ENCODE data around the gene EIF3K.
A peak's percentile ranks its signal among the peaks of the same experiment; 100 is the strongest.
"Not testable (repeated sequence)": the region's sequence is repeated elsewhere in the genome, so short reads cannot be mapped to it uniquely, and the experiment has no call there.

The EIF3K gene

DNA sequence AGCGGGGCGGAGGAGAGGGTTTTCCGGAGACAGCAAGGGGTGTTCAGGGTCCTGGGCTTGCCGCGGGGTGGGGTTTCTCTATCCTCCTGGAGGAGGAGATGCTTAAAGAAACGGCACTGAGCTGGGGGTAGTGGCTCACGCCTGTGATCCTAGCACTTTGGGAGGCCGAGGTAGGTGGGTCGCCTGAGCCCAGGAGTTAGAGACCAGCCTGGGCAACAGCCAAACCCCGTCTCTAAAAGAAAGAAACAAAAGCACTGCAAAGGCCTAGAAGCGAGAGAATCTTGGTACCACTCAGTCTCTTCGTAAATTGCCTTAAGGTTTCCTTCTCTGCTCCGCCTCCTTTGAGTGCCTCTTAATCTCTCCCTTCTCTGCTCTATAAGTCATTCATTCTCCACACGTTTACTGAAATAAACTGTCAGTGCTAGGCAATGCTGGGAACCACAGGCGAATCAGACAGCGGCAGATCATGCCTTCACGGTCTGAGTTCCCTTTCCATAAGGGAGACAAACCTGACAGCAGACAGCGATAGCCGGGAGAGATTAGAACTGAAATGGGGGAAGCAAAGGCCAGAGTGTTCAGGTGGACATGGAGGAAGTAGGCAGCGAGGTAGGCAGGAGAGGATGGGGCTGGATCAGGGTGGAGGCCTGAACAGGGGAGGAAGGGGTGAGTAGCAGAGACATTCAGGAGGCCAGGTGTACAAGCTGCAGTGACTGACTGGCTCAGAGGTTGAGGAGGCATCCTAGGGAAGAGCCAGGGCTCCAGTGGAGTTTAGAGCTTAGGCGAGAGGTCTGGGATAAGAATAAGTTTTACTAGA is 580 bp downstream of the EIF3K start:
- no peak for DNase-seq (ENCODE audit: low read depth)

- DNase-seq (ENCODE audit: low read depth) = no peak
Measured at GRCh38 chr19:38624822-38625221, 5.8 kb downstream of the EIF3K start.

DNA sequence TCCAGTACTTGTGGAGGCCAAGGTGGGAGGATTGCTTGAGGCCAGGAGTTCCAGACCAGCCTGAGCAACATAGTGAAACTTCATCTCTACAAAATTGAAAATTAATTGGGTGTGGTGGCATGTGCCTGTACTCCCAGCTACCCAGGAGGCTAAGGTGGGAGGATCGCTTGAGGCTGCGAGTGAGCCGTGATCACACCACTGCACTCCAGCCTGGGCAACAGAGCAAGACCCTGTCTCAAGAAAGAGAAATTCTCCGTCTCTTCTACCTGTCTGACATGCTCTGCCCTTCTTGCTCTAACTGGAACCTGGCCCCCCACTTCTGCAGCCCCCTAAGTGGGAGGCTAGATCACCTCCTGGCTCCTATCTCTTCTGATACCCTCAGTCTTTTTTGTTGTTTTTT is 7.4 kb downstream of the EIF3K start:
- no peak for DNase-seq (ENCODE audit: low read depth)

GRCh38 chr19:38629568-38629967 is 10.6 kb downstream of the EIF3K start:
- DNase-seq (ENCODE audit: low read depth) = no peak

DNA sequence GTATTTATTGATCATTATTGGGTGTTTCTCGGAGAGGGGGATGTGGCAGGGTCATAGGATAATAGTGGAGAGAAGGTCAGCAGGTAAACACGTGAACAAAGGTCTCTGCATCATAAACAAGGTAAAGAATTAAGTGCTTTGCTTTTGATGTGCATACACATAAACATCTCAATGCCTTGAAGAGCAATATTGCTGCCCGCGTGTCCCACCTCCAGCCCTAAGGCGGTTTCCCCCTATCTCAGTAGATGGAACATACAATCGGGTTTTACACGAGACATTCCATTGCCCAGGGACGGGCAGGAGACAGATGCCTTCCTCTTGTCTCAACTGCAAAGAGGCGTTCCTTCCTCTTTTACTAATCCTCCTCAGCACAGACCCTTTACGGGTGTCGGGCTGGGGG is 12.3 kb downstream of the EIF3K start:
- not testable (repeated sequence) for DNase-seq (ENCODE audit: low read depth)

- not testable (repeated sequence) for DNase-seq (ENCODE audit: low read depth)
Measured at GRCh38 chr19:38631811-38632475, 13.0 kb downstream of the EIF3K start.

DNA sequence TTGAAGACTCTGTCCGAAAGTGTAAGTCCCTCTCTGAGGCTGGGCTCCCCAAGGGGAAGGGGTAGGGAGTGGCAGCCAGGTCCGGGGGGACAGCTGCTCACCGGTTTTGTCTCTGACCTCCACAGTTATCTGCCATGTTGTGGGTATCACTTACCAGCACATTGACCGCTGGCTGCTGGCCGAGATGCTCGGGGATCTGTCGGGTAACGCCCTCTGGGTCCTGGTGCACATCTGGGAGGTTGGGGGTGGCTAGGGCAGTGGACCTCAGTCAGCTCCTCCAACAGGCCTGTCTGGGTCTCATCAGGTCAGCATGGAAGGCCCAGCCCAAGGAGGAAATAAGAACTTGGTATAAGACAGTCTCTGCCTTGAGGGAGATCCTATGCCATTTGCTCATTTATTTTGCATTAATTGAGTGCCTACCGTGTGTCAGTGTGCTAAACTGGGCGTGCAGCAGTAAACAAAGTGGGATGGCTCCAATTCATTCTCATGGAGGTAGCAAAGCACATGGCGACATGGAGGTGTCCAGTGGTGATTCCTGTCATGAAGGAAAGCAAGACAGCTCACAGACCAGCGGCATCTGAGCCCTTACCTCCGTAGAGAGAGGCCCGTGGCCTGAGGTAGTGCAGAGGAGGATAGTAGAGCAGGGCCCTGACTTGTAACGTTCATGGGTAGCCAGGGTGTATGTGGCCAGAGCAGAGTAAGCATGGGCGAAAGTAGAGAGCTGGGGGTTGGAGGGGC is 13.7 kb downstream of the EIF3K start:
- no peak for DNase-seq (ENCODE audit: low read depth)

- DNase-seq (ENCODE audit: low read depth) = no peak
Measured at GRCh38 chr19:38634757-38635482, 15.9 kb downstream of the EIF3K start.

- no peak for DNase-seq (ENCODE audit: low read depth)
Measured at GRCh38 chr19:38635483-38636399, 16.8 kb downstream of the EIF3K start.

DNA sequence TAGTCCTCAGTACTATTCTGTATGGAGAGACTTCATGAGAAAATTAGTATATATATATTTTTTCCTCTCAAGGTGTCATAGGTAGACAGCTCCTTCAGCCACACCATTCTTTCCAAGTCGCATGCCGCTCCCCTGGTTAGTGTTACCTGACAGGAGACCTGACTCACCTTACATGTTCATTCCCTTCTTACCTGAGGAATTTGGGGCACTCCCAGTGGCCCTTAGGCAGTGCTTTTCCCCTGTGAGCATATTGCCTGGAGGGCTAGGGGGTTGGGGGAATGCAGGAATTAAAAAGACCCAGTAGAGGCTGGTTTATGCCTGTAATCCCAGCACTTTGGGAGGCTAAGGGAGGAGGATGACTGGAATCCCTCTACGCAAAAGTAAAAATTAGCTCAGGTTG is 19.5 kb downstream of the EIF3K start:
- no peak for DNase-seq (ENCODE audit: low read depth)

GRCh38 chr19:38639679-38640078 is 20.7 kb downstream of the EIF3K start:
- DNase-seq (ENCODE audit: low read depth) = no peak

- no peak for DNase-seq (ENCODE audit: low read depth)
Measured at GRCh38 chr19:38640368-38640767, 21.4 kb downstream of the EIF3K start.

- no peak for DNase-seq (ENCODE audit: low read depth)
Measured at GRCh38 chr19:38642176-38642575, 23.2 kb downstream of the EIF3K start.

DNA sequence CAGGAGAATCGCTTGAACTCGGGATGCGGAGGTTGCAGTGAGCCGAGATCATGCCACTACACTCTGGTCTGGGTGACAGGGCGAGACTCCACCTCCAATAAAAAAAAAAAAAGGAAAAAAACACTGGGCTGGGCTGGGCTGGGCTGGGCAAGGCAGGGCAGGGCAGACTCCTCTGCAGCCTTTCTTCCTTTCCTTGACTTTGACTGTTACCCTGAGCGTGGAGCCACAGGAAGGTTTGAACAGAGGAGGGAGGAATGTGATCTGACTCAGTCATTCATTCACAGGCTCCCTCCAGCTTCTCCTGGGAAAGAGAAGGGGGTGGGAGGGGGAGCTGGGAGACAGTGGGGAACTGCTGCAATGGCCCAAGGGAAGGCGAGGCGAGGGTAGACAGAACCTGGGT is 25.7 kb downstream of the EIF3K start:
- no peak for DNase-seq (ENCODE audit: low read depth)

DNA sequence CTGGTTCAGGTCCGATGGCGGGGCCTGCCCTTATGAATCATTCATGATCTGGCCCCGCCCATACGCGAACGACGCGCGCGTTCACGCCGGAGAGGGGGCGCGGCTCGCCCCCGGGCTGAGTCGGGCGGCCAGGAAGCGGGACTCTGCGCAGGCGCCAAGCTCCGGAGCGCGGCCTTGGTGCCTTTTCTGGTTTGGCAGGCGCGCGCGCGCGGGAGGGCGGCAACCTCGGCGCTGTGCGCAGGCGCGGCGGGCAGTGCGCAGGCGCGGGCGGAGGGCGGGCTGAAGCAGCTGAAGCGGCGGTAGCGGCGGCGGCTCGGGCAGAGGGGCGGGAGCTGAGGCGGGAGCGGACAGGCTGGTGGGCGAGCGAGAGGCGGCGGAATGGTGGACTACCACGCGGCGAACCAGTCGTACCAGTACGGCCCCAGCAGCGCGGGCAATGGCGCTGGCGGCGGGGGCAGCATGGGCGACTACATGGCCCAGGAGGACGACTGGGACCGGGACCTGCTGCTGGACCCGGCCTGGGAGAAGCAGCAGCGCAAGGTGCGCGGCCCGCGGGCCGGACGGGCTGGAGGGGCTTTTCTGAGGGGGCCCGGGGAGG is 28.5 kb downstream of the EIF3K start, which contains the start of gene ACTN4:
ACTN4 (plus strand) TSS at position 282 of the 598 bp plus-strand sequence; CDS start at position 379, 97 bp downstream.
- peak; percentile 74 for DNase-seq (ENCODE audit: low read depth)

- DNase-seq (ENCODE audit: low read depth) = no peak
Measured at GRCh38 chr19:38647966-38648768, 29.2 kb downstream of the EIF3K start.

GRCh38 chr19:38648769-38649304 is 29.8 kb downstream of the EIF3K start:
- DNase-seq (ENCODE audit: low read depth) = no peak

GRCh38 chr19:38649305-38650171 is 30.6 kb downstream of the EIF3K start:
- no peak for DNase-seq (ENCODE audit: low read depth)

All from HS-5 (cell line).